HepG2 (cell line): ENCODE results near the gene ZNF239. TPM values are rescaled to one million over a fixed set of nuclear protein-coding genes. Genes with fewer than 3 reads are reported as not detected.

Source experiments
- ATAC-seq: fragments of 200-7000 bp; cut with Tn5 transposase; 3 replicates; pipeline ENCODE4 v1.9.1; 2020; ENCODE audit warnings: mild to moderate bottlenecking, moderate library complexity
- BruUV-seq: library from RNA; stranded (reverse); fragments of 400-500 nt; replicated peaks from 2 replicates; lab custom pipeline; 2021; lab: Mats Ljungman, UMichigan
- CTCF ChIA-PET: fragments of 300-600 bp; formaldehyde crosslinking; extraction: SDS; loops from one replicate; lab custom pipeline; 2021; ENCODE audit warnings: low total read pairs, inconsistent platforms, low intra/inter-chr PET ratio; lab: Yijun Ruan, JAX
- POLR2A ChIA-PET: fragments of 350-600 bp; sonication (Branson Sonifier 250); formaldehyde crosslinking; loops from one replicate; lab custom pipeline; 2020; ENCODE audit warnings: antibody characterized with exemption, inconsistent platforms; lab: Yijun Ruan, JAX
- DNase-seq: peaks from one replicate; pipeline ENCODE4 v3.0.0-alpha.2; 2015; ENCODE audit warnings: low spot score
- FAIRE-seq: peaks from 3 replicates; lab custom pipeline; 2011; peaks lifted over from hg19 to GRCh38; lab: Jason Lieb, UNC
- H2AFZ ChIP-seq: one replicate; pipeline ENCODE4 v1.6.1; 2011; ENCODE audit warnings: low read length, inconsistent platforms
- H3K27ac ChIP-seq: fragments of 300-600 bp; 3 replicates; pipeline ENCODE4 v1.8.0; 2011; ENCODE audit warnings: mixed run types, mild to moderate bottlenecking, mixed read lengths, low read length, inconsistent platforms; ENCODE audit not compliant: insufficient read depth; ENCODE audit errors: extremely low read length
- H3K27me3 ChIP-seq, 2 experiments: fragments of 200-600 bp in 1 of 2; 2 replicates in 1 of 2; 3 replicates in 1 of 2; pipeline versions ENCODE4 v1.6.0 to v1.8.0; 2011; ENCODE audit warnings: low read length in 2 of 2, mild to moderate bottlenecking in 2 of 2, moderate library complexity in 2 of 2, inconsistent platforms in 1 of 2; ENCODE audit not compliant: insufficient read depth in 2 of 2, control insufficient read depth in 1 of 2
- H3K36me3 ChIP-seq, 2 experiments: fragments of 200-600 bp in 1 of 2; replicated peaks in 1 of 2; 2 replicates in 1 of 2; 3 replicates in 1 of 2; pipeline versions ENCODE4 v1.5.1 to v1.8.0; 2011; ENCODE audit warnings: low read length in 2 of 2, inconsistent platforms in 1 of 2; ENCODE audit not compliant: insufficient read depth in 2 of 2, control insufficient read depth in 1 of 2
- H3K4me1 ChIP-seq: 2 replicates; pipeline ENCODE4 v1.5.1; 2012; ENCODE audit warnings: low read length, inconsistent platforms; ENCODE audit not compliant: insufficient read depth
- H3K4me2 ChIP-seq: 2 replicates; pipeline ENCODE4 v1.6.0; 2011; ENCODE audit warnings: low read depth, low read length, inconsistent platforms
- H3K4me3 ChIP-seq, 3 experiments: fragments of 200-600 bp in 1 of 3; sonication (generic), shearing (Covaris generic) in 1 of 3; replicated peaks in 1 of 3; 2 replicates each; pipeline ENCODE4 v1.5.1; 2011 to 2016; ENCODE audit warnings: low read length in 3 of 3, inconsistent platforms in 2 of 3, low read depth in 2 of 3, mild to moderate bottlenecking in 2 of 3, control low read depth in 1 of 3, mixed read lengths in 1 of 3; ENCODE audit not compliant: insufficient read depth in 1 of 3
- H3K79me2 ChIP-seq: one replicate; pipeline ENCODE4 v1.6.1; 2011; ENCODE audit warnings: low read length, inconsistent platforms; ENCODE audit not compliant: insufficient read depth
- H3K9ac ChIP-seq: 2 replicates; pipeline ENCODE4 v1.6.0; 2011; ENCODE audit warnings: mild to moderate bottlenecking, low read depth, low read length, inconsistent platforms; ENCODE audit not compliant: insufficient read depth
- H3K9me3 ChIP-seq: 2 replicates; pipeline ENCODE4 v1.5.1; 2012; ENCODE audit warnings: mild to moderate bottlenecking, low read length
- H4K20me1 ChIP-seq: 2 replicates; pipeline ENCODE4 v1.6.0; 2011; ENCODE audit warnings: inconsistent platforms, mild to moderate bottlenecking, low read length, moderate library complexity; ENCODE audit not compliant: insufficient read depth
- FOXK2 ChIP-seq: fragments of 450-650 bp; IDR thresholded peaks from 2 replicates; pipeline ENCODE4 v1.6.1; 2016
- KDM4B ChIP-seq: sonication (generic); formaldehyde crosslinking; IDR thresholded peaks from 2 replicates; pipeline ENCODE4 v1.4.0; 2020; ENCODE audit warnings: missing genetic modification reagents
- MYC ChIP-seq: sonication (generic); formaldehyde crosslinking; IDR thresholded peaks from 2 replicates; pipeline ENCODE4 v1.9.0; 2021; ENCODE audit warnings: missing genetic modification reagents, borderline replicate concordance
- NAIF1 ChIP-seq: sonication (generic); formaldehyde crosslinking; IDR thresholded peaks from 2 replicates; pipeline ENCODE4 v1.5.0; 2020; ENCODE audit warnings: mild to moderate bottlenecking, missing genetic modification reagents, borderline replicate concordance
- POLR2A ChIP-seq, 2 experiments: IDR thresholded peaks; 2 replicates each; pipeline ENCODE4 v1.6.1; 2011; ENCODE audit warnings: low read depth in 2 of 2, low read length in 2 of 2, mild to moderate bottlenecking in 1 of 2, moderate library complexity in 1 of 2; ENCODE audit not compliant: insufficient read depth in 1 of 2
- SCMH1 ChIP-seq: sonication (generic); formaldehyde crosslinking; IDR thresholded peaks from 2 replicates; pipeline ENCODE4 v1.9.0; 2021; ENCODE audit warnings: missing genetic modification reagents, mild to moderate bottlenecking, borderline replicate concordance
- SIN3A ChIP-seq: IDR thresholded peaks from 2 replicates; pipeline ENCODE4 v1.6.1; 2011; ENCODE audit warnings: low read depth, mild to moderate bottlenecking, control low read depth, low read length, borderline replicate concordance
- SMARCC2 ChIP-seq: fragments of 450-650 bp; IDR thresholded peaks from 2 replicates; pipeline ENCODE4 v1.6.1; 2017; ENCODE audit warnings: antibody characterized with exemption, mild to moderate bottlenecking
- ZFP36L2 ChIP-seq: sonication (generic); formaldehyde crosslinking; IDR thresholded peaks from 2 replicates; pipeline ENCODE4 v1.4.0; 2020; ENCODE audit warnings: missing genetic modification reagents
- ZNF101 ChIP-seq: sonication (generic); formaldehyde crosslinking; IDR thresholded peaks from 2 replicates; pipeline ENCODE4 v1.4.0; 2020; ENCODE audit warnings: mild to moderate bottlenecking, low read depth, missing genetic modification reagents, borderline replicate concordance
- ZNF672 ChIP-seq: sonication (generic); formaldehyde crosslinking; IDR thresholded peaks from 2 replicates; pipeline ENCODE4 v1.8.1; 2022; ENCODE audit warnings: missing genetic modification reagents
- WGBS: methylation state at CpG from one replicate; pipeline ENCODE4 v1.1.6; 2017; ENCODE audit warnings: low lambda C conversion rate; 5-methylcytosine and 5-hydroxymethylcytosine counted together
- in situ Hi-C: cut with HindIII; loops from 2 replicates; pipeline ENCODE4 v1.10.0; 2017; ENCODE audit warnings: low pct_unique_long_range_greater_than_20kb; ENCODE audit not compliant: extremely low pct_ligation_motif_present
- intact Hi-C: fragments of 100-400 bp; cut with micrococcal nuclease; formaldehyde crosslinking; loops from one replicate; pipeline ENCODE4 v1.10.0; 2022; ENCODE audit not compliant: unreplicated experiment
- polyA plus RNA-seq, 8 experiments: library from polyadenylated mRNA; depleted of rRNA in 3 of 8; stranded (reverse) in 7 of 8; unstranded in 1 of 8; fragments of >200 nt; fragmentation: Illumina TruSeq in 4 of 8; extraction: Trizol in 4 of 8; gene quantifications; 2 replicates each; pipeline versions ENCODE4 v1.2.1 to v1.2.3, GENCODE V29; 2011 to 2016; ENCODE audit warnings: low read depth in 4 of 8, missing spikeins in 1 of 8, mixed read lengths in 1 of 8; ENCODE audit not compliant: insufficient read depth in 1 of 8
- total RNA-seq, 5 experiments: library from RNA; depleted of rRNA; stranded (reverse); fragments of >200 nt; fragmentation: Illumina TruSeq; extraction: Trizol; gene quantifications; 2 replicates each; pipeline ENCODE4 v1.2.3, GENCODE V29; 2016; ENCODE audit warnings: low read depth in 1 of 5
- TF ChIP-seq, protein P1 (sequence below): sonication (generic); formaldehyde crosslinking; IDR thresholded peaks from 2 replicates; pipeline ENCODE4 v1.4.0; 2020; ENCODE audit warnings: low read depth, missing genetic modification reagents
- TF ChIP-seq, protein P2 (sequence below): sonication (generic); formaldehyde crosslinking; IDR thresholded peaks from 2 replicates; pipeline ENCODE4 v1.9.0; 2021; ENCODE audit warnings: missing genetic modification reagents, mild to moderate bottlenecking, borderline replicate concordance
- TF ChIP-seq, protein P3 (sequence below): sonication (generic); formaldehyde crosslinking; IDR thresholded peaks from 2 replicates; pipeline ENCODE4 v1.4.0; 2020; ENCODE audit warnings: missing genetic modification reagents, borderline replicate concordance
- TF ChIP-seq, protein P4 (sequence below): sonication (generic); formaldehyde crosslinking; IDR thresholded peaks from 2 replicates; pipeline ENCODE4 v1.9.0; 2021; ENCODE audit warnings: missing genetic modification reagents, borderline replicate concordance

Gene ZNF239
- total and polyA plus RNA-seq, 2 of the 13 experiments (the other 11 are each of a cell fraction or from before 2014, with no cell fraction given): 0.05 TPM; not detected in 1

DNA sequence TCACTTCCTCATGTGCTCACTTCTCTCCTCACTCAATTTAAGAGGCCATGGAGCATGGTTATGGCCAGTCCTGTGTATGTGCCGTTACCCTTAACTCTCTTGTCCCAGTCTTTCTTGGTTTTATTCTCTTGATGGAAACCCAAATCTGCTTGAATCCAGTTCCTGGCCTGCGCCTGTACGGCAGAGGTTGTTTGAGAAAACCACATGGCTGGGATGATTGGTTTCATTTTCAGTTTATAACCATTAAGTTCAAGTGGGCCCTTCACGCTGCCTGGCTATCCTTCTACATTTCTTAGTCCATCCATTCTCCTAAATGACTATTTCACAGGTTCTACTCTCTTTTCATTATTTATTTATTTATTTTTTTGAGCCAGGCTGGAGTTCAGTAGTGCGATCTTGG, 1.6 kb upstream of the ZNF239 start:
- Histone ChIP-seq H3K4me2 (no peak overlapping the region), H3K9me3 (no peaks in the 10 kb centered on the region), H3K79me2 (no peaks in the 10 kb centered on the region), H3K9ac (no peak overlapping the region), H3K4me3 (no peak overlapping the region), H2AFZ (no peak overlapping the region), H3K27me3 (no peaks in the 10 kb centered on the region), H3K27ac (no peak overlapping the region), H3K4me1 (no peaks in the 10 kb centered on the region), H4K20me1 (no peaks in the 10 kb centered on the region), H3K36me3 (no peaks in the 10 kb centered on the region)
- WGBS: 80% methylated on average over 5 of the region's 5 CpGs
- in situ Hi-C loops: no loop called here
- intact Hi-C loops: no loop called here
- FAIRE-seq: no peak
- DNase-seq: no peak
- ChIA-PET POLR2A (no interaction called here), CTCF (no interaction called here)
- ATAC-seq: no peak
- no TSS peak for BruUV-seq
- TF ChIP-seq FOXK2: no peak
- no peak for TF ChIP-seq SIN3A
- no peak for TF ChIP-seq KDM4B (CRISPR knock-in tag)
- TF ChIP-seq, protein P1, sequence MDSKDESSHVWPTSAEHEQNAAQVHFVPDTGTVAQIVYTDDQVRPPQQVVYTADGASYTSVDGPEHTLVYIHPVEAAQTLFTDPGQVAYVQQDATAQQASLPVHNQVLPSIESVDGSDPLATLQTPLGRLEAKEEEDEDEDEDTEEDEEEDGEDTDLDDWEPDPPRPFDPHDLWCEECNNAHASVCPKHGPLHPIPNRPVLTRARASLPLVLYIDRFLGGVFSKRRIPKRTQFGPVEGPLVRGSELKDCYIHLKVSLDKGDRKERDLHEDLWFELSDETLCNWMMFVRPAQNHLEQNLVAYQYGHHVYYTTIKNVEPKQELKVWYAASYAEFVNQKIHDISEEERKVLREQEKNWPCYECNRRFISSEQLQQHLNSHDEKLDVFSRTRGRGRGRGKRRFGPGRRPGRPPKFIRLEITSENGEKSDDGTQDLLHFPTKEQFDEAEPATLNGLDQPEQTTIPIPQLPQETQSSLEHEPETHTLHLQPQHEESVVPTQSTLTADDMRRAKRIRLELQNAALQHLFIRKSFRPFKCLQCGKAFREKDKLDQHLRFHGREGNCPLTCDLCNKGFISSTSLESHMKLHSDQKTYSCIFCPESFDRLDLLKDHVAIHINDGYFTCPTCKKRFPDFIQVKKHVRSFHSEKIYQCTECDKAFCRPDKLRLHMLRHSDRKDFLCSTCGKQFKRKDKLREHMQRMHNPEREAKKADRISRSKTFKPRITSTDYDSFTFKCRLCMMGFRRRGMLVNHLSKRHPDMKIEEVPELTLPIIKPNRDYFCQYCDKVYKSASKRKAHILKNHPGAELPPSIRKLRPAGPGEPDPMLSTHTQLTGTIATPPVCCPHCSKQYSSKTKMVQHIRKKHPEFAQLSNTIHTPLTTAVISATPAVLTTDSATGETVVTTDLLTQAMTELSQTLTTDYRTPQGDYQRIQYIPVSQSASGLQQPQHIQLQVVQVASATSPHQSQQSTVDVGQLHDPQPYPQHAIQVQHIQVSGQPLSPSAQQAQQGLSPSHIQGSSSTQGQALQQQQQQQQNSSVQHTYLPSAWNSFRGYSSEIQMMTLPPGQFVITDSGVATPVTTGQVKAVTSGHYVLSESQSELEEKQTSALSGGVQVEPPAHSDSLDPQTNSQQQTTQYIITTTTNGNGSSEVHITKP: no peak
- no peak for TF ChIP-seq SCMH1 (CRISPR knock-in tag)
- no peak for TF ChIP-seq NAIF1 (CRISPR knock-in tag)
- no peak for TF ChIP-seq ZNF672 (CRISPR knock-in tag)
- no peak for TF ChIP-seq SMARCC2
- TF ChIP-seq MYC (CRISPR knock-in tag): no peak
- TF ChIP-seq ZFP36L2 (CRISPR knock-in tag): no peak
- TF ChIP-seq, protein P2, sequence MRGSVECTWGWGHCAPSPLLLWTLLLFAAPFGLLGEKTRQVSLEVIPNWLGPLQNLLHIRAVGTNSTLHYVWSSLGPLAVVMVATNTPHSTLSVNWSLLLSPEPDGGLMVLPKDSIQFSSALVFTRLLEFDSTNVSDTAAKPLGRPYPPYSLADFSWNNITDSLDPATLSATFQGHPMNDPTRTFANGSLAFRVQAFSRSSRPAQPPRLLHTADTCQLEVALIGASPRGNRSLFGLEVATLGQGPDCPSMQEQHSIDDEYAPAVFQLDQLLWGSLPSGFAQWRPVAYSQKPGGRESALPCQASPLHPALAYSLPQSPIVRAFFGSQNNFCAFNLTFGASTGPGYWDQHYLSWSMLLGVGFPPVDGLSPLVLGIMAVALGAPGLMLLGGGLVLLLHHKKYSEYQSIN (CRISPR knock-in tag): no peak
- TF ChIP-seq POLR2A (IDR thresholded peaks at IDR 0.05; ENCODE audit: insufficient read depth in 1 of 2, low read depth in 2 of 2, low read length in 2 of 2): no peak
- TF ChIP-seq, protein P3, sequence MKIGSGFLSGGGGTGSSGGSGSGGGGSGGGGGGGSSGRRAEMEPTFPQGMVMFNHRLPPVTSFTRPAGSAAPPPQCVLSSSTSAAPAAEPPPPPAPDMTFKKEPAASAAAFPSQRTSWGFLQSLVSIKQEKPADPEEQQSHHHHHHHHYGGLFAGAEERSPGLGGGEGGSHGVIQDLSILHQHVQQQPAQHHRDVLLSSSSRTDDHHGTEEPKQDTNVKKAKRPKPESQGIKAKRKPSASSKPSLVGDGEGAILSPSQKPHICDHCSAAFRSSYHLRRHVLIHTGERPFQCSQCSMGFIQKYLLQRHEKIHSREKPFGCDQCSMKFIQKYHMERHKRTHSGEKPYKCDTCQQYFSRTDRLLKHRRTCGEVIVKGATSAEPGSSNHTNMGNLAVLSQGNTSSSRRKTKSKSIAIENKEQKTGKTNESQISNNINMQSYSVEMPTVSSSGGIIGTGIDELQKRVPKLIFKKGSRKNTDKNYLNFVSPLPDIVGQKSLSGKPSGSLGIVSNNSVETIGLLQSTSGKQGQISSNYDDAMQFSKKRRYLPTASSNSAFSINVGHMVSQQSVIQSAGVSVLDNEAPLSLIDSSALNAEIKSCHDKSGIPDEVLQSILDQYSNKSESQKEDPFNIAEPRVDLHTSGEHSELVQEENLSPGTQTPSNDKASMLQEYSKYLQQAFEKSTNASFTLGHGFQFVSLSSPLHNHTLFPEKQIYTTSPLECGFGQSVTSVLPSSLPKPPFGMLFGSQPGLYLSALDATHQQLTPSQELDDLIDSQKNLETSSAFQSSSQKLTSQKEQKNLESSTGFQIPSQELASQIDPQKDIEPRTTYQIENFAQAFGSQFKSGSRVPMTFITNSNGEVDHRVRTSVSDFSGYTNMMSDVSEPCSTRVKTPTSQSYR (CRISPR knock-in tag): no peak
- TF ChIP-seq, protein P4, sequence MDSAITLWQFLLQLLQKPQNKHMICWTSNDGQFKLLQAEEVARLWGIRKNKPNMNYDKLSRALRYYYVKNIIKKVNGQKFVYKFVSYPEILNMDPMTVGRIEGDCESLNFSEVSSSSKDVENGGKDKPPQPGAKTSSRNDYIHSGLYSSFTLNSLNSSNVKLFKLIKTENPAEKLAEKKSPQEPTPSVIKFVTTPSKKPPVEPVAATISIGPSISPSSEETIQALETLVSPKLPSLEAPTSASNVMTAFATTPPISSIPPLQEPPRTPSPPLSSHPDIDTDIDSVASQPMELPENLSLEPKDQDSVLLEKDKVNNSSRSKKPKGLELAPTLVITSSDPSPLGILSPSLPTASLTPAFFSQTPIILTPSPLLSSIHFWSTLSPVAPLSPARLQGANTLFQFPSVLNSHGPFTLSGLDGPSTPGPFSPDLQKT: no peak
- TF ChIP-seq ZNF101 (CRISPR knock-in tag): no peak
